Glomerular endothelial cell (primary cell): ENCODE measurements around the gene DHRS9. TPM values are rescaled to one million over a fixed set of nuclear protein-coding genes. Genes with fewer than 3 reads are reported as not detected.

ENCODE experiments used
- DNase-seq: peaks from one replicate; pipeline ENCODE4 v3.0.0-alpha.2; 2011; ENCODE audit warnings: low read depth, low spot score; ENCODE audit errors: extremely low read depth
- total RNA-seq: library from RNA; depleted of rRNA; stranded (reverse); fragments of >200 nt; gene quantifications from 2 replicates; pipeline ENCODE4 v1.2.3, GENCODE V29; 2015

DHRS9 gene
- total RNA-seq, 1 donor from 2014 or later = 3.0 TPM

- no peak for DNase-seq
These were observed 3.9 kb upstream of the DHRS9 start for GRCh38 chr2:169065422-169065821.

GRCh38 chr2:169065864-169066517 is 3.4 kb upstream of the DHRS9 start:
- DNase-seq = no peak

- no peak for DNase-seq
These were observed 2.5 kb upstream of the DHRS9 start for GRCh38 chr2:169066897-169067296.

- DNase-seq = no peak
These were observed 470 bp downstream of the DHRS9 start for GRCh38 chr2:169069833-169070232.

GRCh38 chr2:169071455-169071854 is 2.1 kb downstream of the DHRS9 start:
- DNase-seq = no peak

GRCh38 chr2:169072163-169072925 is 3.0 kb downstream of the DHRS9 start:
- DNase-seq = no peak

GRCh38 chr2:169073211-169073962 is 4.0 kb downstream of the DHRS9 start:
- DNase-seq = no peak

GRCh38 chr2:169073963-169074751 is 4.8 kb downstream of the DHRS9 start:
- DNase-seq = no peak

GRCh38 chr2:169077674-169078240 is 8.4 kb downstream of the DHRS9 start:
- no peak for DNase-seq

GRCh38 chr2:169080250-169081069 is 11.1 kb downstream of the DHRS9 start:
- DNase-seq = no peak

- no peak for DNase-seq
These were observed 12.2 kb downstream of the DHRS9 start for GRCh38 chr2:169081551-169081950.

GRCh38 chr2:169082995-169083394 is 13.6 kb downstream of the DHRS9 start:
- DNase-seq = no peak

GRCh38 chr2:169086893-169087467 is 17.6 kb downstream of the DHRS9 start:
- DNase-seq = no peak

GRCh38 chr2:169087757-169088379 is 18.5 kb downstream of the DHRS9 start:
- DNase-seq = no peak

GRCh38 chr2:169089182-169089581 is 19.8 kb downstream of the DHRS9 start:
- DNase-seq = no peak

GRCh38 chr2:169090133-169090820 is 20.9 kb downstream of the DHRS9 start:
- DNase-seq = no peak

- DNase-seq = no peak
These were observed 21.9 kb downstream of the DHRS9 start for GRCh38 chr2:169091256-169091655.
